Islet precursor cell (in vitro differentiated cells): ENCODE measurements around the gene PCBP3.
A peak's percentile ranks its signal among the peaks of the same experiment; 100 is the strongest.
"Not testable (repeated sequence)": the region's sequence is repeated elsewhere in the genome, so short reads cannot be mapped to it uniquely, and the experiment has no call there.

Experiments
- DNase-seq: peaks from one replicate; pipeline ENCODE4 v3.0.0-alpha.2; 2018

Gene PCBP3

GRCh38 chr21:45643021-45643980 lies at the start of gene PCBP3:
TSS of gene PCBP3 (plus strand) at chr21:45643725. CDS start at chr21:45850086, 206,361 bp downstream.
- peak; percentile 98 for DNase-seq

- peak; percentile 32 for DNase-seq
Observed at GRCh38 chr21:45594721-45595489, 48.6 kb upstream of the PCBP3 start.

- no peak for DNase-seq
Observed at GRCh38 chr21:45595574-45596295, 47.8 kb upstream of the PCBP3 start.

DNA sequence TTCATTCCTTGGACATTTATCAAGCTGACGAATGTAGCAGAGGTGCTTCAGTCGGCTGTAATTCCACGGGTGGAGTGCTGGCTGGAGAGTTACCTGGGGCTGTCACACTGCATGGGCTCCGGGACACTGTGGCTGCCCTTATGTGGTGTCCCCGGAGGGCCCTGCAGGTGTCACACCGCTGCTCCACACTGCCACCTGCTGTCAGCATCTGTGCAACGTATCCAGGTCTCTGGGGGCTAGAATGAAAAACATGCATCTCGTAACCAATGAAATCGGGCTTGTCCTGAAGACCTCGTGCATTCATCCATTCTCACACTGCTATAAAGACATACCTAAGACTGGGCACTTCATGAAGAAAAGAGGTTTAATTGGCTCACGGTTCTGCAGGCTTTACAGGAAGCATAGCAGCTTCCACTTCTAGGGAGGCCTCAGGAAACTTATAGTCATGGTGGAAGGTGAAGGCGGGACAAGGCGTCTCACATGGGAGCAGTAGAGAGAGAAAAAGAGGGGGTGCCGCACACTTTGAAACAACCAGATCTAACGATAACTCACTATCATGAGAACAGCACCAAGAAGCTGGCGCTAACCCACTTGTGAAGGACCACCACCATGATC lies 46.7 kb upstream of the PCBP3 start:
- DNase-seq, result peak; percentile 78

DNA sequence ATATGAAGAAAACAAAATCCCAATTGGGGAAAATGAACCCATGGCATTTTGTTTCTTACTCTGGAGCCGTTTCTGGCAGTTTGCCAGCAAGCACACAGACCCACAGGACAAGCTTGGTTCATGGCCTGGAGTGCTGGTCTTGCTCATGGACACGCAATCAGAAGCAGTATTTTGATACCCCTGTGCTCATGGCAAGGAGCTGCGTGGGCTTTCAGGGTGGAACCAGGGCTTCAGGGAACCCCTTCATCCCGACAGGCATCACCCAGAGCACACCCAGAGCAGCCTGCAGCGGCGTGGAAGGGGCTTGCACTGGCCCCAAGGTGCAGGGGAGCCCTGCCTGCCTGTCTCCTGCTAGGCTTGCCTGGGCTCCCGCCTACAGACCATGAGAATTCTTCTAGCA lies 45.4 kb upstream of the PCBP3 start:
- DNase-seq, result peak; percentile 35

GRCh38 chr21:45598666-45599065 lies 44.9 kb upstream of the PCBP3 start:
- no peak for DNase-seq

GRCh38 chr21:45599146-45599581 lies 44.4 kb upstream of the PCBP3 start:
- peak; percentile 43 for DNase-seq

DNA sequence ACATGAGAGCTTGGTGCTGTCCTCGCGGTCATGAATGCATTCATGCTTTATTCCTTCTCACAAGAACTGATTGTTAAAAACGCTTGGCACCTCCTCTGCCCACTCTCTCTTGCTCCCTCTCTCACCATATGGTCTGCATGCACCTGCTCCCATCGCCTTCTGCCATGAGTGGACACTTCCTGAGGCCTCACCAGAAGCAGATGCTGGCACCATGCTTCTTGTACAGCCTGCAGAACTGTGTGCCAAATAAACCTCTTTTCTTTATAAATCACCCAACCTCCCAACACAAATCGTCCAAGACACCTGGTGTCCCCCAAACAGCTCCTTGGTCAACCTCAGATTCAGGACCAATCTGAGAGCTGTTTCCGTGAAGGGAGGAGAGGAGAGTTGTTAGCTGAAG lies 43.3 kb upstream of the PCBP3 start:
- DNase-seq, result no peak

DNA sequence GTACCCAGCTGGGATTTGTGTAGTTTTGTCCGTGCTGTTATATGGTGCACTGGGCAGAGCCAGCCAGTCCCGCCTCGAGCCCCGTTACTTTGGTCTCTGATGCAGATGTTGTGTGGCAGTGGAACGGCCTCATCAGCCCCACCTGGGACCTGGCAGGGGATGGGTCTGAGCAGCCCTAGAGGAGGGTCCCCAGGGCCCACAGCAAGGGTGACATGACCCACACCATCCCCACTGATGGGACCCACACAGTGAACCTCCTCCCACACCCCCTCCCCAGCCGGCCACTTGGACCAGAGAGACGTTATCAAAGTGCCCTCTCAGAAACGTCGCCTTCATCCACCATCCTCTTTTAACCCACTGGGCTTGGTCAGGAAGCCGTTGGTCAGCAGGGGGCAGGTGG lies 42.0 kb upstream of the PCBP3 start:
- peak; percentile 28 for DNase-seq

GRCh38 chr21:45602106-45602505 lies 41.4 kb upstream of the PCBP3 start:
- DNase-seq, result no peak

DNA sequence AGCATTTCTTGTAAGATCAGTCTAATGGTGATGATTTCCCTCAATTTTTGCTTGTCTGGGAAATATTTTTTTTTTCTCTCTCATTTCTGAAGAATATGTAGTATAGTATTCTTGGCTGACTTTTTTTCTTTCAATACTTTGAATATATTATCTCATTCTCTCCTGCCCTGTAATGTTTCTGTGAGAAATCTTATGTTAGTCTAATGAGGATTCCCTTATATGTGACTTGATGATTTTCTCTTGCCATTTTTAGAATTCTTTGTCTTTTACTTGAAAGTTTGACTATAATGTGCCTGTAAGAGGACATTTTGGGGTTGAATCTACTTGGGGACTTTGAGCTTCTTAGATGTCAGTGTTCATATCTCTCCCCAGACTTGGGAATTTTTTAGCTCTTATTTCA lies 40.0 kb upstream of the PCBP3 start:
- DNase-seq, result no peak

GRCh38 chr21:45604681-45605080 lies 38.8 kb upstream of the PCBP3 start:
- not testable (repeated sequence) for DNase-seq

- DNase-seq, result no peak
Observed at GRCh38 chr21:45607021-45607908, 36.3 kb upstream of the PCBP3 start.

- DNase-seq, result peak; percentile 31
Observed at GRCh38 chr21:45607909-45608295, 35.6 kb upstream of the PCBP3 start.

- DNase-seq, result not testable (repeated sequence)
Observed at GRCh38 chr21:45608747-45609470, 34.6 kb upstream of the PCBP3 start.

- DNase-seq, result peak; percentile 7
Observed at GRCh38 chr21:45609616-45610015, 33.9 kb upstream of the PCBP3 start.

- DNase-seq, result peak; percentile 42
Observed at GRCh38 chr21:45611296-45611695, 32.2 kb upstream of the PCBP3 start.

DNA sequence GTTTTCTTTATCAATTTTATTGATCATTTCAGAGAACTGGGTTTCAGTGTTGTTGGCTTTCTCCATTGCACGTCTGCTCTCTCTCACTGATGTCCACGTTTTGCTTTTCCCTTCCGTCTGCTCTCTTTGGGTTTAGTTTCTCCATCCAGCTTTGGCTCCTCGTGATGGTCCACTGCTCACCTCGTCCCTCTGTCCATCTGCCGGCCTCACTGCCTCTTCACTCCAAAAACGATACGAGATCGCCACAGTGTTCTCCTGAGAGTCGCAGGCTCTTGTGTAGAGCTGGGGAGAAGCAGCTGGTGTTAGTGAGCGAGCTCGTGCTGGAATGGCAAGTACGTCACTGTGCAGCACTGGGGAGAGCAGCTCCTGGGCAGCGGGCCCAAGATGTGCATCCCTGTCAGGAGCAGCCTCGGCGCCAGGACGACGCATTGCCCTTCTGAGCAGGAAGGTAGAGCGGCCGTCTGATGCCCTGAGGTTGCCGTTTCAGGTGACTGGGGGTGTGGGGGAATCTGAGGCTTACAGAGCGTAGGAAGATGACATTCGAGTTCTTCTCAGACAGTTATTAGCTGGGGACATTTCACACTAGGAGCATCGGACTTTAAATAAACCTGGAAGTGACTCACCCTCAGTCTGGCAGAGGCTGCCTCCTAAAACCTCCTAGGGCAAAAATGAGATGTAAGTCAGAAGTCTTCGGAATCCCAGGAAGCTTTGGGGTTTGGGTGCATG lies 31.4 kb upstream of the PCBP3 start:
- DNase-seq, result peak; percentile 47

- DNase-seq, result not testable (repeated sequence)
Observed at GRCh38 chr21:45612665-45613019, 30.9 kb upstream of the PCBP3 start.

DNA sequence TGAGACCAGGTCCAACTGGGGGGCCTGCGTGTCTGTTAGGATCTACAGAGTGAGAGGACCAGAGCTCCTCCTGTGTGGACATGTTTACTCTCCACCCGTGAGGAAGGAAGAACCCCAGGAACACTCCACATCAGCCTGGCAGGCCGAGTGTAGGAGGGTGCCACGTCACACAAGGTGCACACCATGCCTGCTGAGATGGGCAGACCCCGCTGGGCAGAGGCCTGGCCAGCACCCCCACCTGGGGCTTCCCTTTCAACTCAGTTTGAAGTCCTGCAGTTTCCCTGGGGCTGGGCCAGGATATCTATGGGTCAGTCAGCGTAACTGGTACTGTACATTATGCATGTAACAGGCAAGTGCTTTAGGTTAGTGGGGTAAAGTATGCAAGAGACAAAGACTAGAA lies 30.1 kb upstream of the PCBP3 start:
- DNase-seq, result peak; percentile 37
